22Rv1 (cell line): ENCODE data around the gene VDR.

Source experiments
- ZFX ChIP-seq: fragments of 450-650 bp; IDR thresholded peaks from 2 replicates; pipeline ENCODE4 v1.6.1; 2017; ENCODE audit warnings: antibody characterized with exemption, borderline replicate concordance
- TF ChIP-seq, protein P1 (sequence below): fragments of 450-650 bp; IDR thresholded peaks from 2 replicates; pipeline ENCODE4 v1.5.1; 2017; ENCODE audit warnings: mild to moderate bottlenecking

GRCh38 chr12:47903927-47904712 is 674 bp downstream of the VDR start:
- TF ChIP-seq, protein P1, sequence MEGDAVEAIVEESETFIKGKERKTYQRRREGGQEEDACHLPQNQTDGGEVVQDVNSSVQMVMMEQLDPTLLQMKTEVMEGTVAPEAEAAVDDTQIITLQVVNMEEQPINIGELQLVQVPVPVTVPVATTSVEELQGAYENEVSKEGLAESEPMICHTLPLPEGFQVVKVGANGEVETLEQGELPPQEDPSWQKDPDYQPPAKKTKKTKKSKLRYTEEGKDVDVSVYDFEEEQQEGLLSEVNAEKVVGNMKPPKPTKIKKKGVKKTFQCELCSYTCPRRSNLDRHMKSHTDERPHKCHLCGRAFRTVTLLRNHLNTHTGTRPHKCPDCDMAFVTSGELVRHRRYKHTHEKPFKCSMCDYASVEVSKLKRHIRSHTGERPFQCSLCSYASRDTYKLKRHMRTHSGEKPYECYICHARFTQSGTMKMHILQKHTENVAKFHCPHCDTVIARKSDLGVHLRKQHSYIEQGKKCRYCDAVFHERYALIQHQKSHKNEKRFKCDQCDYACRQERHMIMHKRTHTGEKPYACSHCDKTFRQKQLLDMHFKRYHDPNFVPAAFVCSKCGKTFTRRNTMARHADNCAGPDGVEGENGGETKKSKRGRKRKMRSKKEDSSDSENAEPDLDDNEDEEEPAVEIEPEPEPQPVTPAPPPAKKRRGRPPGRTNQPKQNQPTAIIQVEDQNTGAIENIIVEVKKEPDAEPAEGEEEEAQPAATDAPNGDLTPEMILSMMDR = 0 out of 2 replicates have a peak, but pooled peaks have one; percentile 1
- no peak for TF ChIP-seq ZFX
